IPS-20b (cell line): Measurements from ENCODE around the gene TRPV2.
"Not testable (repeated sequence)": the region's sequence is repeated elsewhere in the genome, so short reads cannot be mapped to it uniquely, and the experiment has no call there.

Experiments used
- H3K27ac ChIP-seq: one replicate; pipeline ENCODE4 v1.5.1; 2013; ENCODE audit warnings: low read length
- H3K27me3 ChIP-seq: 2 replicates; pipeline ENCODE4 v1.6.1; 2013; ENCODE audit warnings: mild to moderate bottlenecking, low read length, inconsistent platforms; ENCODE audit not compliant: insufficient read depth
- H3K36me3 ChIP-seq: 2 replicates; pipeline ENCODE4 v1.6.1; 2013; ENCODE audit warnings: low read depth, mild to moderate bottlenecking, inconsistent platforms, low read length, moderate library complexity; ENCODE audit not compliant: insufficient read depth
- H3K4me1 ChIP-seq: 2 replicates; pipeline ENCODE4 v1.6.1; 2013; ENCODE audit warnings: mild to moderate bottlenecking, control low read depth, inconsistent platforms, low read length, moderate library complexity; ENCODE audit not compliant: insufficient read depth
- H3K4me3 ChIP-seq: 2 replicates; pipeline ENCODE4 v1.5.1; 2013; ENCODE audit warnings: mild to moderate bottlenecking, low read length, inconsistent platforms
- H3K9ac ChIP-seq: 2 replicates; pipeline ENCODE4 v1.6.1; 2013; ENCODE audit warnings: low read depth, mild to moderate bottlenecking, inconsistent platforms, low read length, moderate library complexity
- H3K9me3 ChIP-seq: 2 replicates; pipeline ENCODE4 v1.6.1; 2013; ENCODE audit warnings: mild to moderate bottlenecking, low read depth, low read length, inconsistent platforms; ENCODE audit not compliant: insufficient read depth

The TRPV2 gene

GRCh38 chr17:16384557-16384956 is 30.8 kb upstream of the TRPV2 start:
- no peak overlapping the region for H3K9ac ChIP-seq
- H3K27ac ChIP-seq: no peak overlapping the region
- H3K27me3 ChIP-seq: no peaks in the 10 kb centered on the region
- peaks cover 26% of the 10 kb centered on the region for H3K36me3 ChIP-seq
- no peaks in the 10 kb centered on the region for H3K4me1 ChIP-seq
- no peaks in the 10 kb centered on the region for H3K9me3 ChIP-seq
- H3K4me3 ChIP-seq: no peak overlapping the region

GRCh38 chr17:16386126-16386507 is 29.3 kb upstream of the TRPV2 start:
- peak overlapping the region; percentile 1 for H3K27ac ChIP-seq
- not testable (repeated sequence) for H3K27me3 ChIP-seq, H3K4me1 ChIP-seq, H3K9me3 ChIP-seq
- H3K4me3 ChIP-seq: peak overlapping the region; percentile 61; the same call in 1 of the 2 replicates
- H3K9ac ChIP-seq: peak overlapping the region; percentile 64; the same call in 1 of the 2 replicates
- H3K36me3 ChIP-seq: peaks cover 26% of the 10 kb centered on the region

- Histone ChIP-seq H3K4me1 (no peaks in the 10 kb centered on the region), H3K27ac (no peak overlapping the region), H3K9me3 (no peaks in the 10 kb centered on the region), H3K4me3 (no peak overlapping the region), H3K9ac (no peak overlapping the region), H3K36me3 (no peaks in the 10 kb centered on the region), H3K27me3 (no peaks in the 10 kb centered on the region)
These were observed 23.9 kb upstream of the TRPV2 start for GRCh38 chr17:16391451-16391850.

DNA sequence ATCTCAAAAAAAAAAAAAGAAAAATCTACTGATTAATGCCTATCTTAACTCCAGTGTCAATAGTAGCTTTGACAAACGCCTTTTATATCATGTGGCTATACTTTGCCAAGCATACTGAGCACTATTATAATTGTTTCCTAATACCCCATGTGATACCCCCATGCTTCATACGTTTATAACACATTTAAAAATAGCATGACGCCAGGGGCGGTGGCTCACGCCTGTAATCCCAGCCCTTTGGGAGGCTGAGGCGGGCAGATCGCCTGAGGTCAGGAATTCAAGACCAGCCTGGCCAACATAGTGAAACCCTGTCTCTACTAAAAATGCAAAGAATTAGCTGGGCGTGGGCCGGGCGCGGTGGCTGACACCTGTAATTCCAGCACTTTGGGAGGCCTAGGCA is 22.9 kb upstream of the TRPV2 start:
- H3K36me3 ChIP-seq, H3K27ac ChIP-seq, H3K9ac ChIP-seq, H3K4me3 ChIP-seq, H3K9me3 ChIP-seq, H3K4me1 ChIP-seq, H3K27me3 ChIP-seq: not testable (repeated sequence)

DNA sequence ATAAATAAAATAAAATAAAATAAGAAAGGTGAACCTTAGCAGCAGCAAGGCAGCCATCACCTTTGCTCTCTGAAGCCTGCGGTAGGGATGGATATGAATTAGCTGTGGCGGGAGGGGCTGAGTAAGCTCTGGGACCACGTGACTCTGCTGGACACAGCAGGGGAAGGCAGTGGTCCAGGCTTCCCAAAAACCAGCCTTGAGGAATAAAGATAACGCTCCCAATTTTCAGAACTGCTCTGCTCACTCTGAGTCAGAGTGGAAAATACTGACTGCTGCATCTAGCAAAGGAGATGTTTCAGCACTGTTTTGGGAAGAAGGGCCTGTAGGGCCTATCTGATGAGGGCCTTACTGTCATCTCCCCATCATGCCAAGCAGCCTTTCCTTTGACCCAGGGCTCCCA is 19.5 kb upstream of the TRPV2 start:
- H3K9me3 ChIP-seq, H3K27me3 ChIP-seq, H3K27ac ChIP-seq, H3K4me3 ChIP-seq, H3K9ac ChIP-seq, H3K4me1 ChIP-seq, H3K36me3 ChIP-seq: not testable (repeated sequence)

DNA sequence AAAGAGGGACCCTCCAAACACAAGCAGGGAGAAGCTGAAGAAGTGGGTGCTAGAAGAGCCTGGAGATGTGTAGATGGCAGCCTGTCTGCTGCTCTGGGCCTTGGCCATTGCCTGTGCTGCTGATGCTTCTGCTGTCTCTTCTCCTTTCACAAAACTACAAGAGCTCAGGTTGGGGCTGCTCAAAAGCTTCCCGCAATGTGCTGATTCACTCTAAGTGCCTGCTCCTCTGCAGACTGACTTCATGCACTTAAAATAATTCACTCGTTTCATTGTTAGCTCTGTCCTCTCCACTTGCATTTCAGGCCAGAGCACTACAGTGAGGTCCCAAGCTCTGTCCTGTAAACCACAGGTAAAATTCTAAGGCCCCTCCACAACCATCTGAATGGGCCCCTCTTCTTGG is 18.7 kb upstream of the TRPV2 start:
- not testable (repeated sequence) for H3K4me3 ChIP-seq, H3K9me3 ChIP-seq, H3K9ac ChIP-seq, H3K27ac ChIP-seq, H3K27me3 ChIP-seq, H3K36me3 ChIP-seq, H3K4me1 ChIP-seq

- H3K4me3 ChIP-seq: no peak overlapping the region
- no peak overlapping the region for H3K9ac ChIP-seq
- H3K4me1 ChIP-seq: peaks cover 7% of the 10 kb centered on the region; the same call in 1 of the 2 replicates
These were observed 16.8 kb upstream of the TRPV2 start for GRCh38 chr17:16398270-16399267.

GRCh38 chr17:16403847-16404246 is 11.5 kb upstream of the TRPV2 start:
- H3K9ac ChIP-seq, H3K9me3 ChIP-seq, H3K36me3 ChIP-seq, H3K4me1 ChIP-seq, H3K27me3 ChIP-seq, H3K27ac ChIP-seq, H3K4me3 ChIP-seq: not testable (repeated sequence)

More at GRCh38 chr17:16398270-16399267, 16.8 kb upstream of the TRPV2 start:
- Histone ChIP-seq H3K9me3 (no peaks in the 10 kb centered on the region), H3K27me3 (no peaks in the 10 kb centered on the region), H3K27ac (no peak overlapping the region), H3K36me3 (no peaks in the 10 kb centered on the region)

- Histone ChIP-seq H3K4me1 (peaks cover 7% of the 10 kb centered on the region; the same call in 1 of the 2 replicates), H3K27me3 (no peaks in the 10 kb centered on the region), H3K4me3 (peak overlapping the region; percentile 84), H3K27ac (peak overlapping the region; percentile 54), H3K9me3 (no peaks in the 10 kb centered on the region), H3K9ac (peak overlapping the region; percentile 81; the same call in 1 of the 2 replicates), H3K36me3 (no peaks in the 10 kb centered on the region)
These were observed 8.4 kb upstream of the TRPV2 start for GRCh38 chr17:16406742-16407674.

DNA sequence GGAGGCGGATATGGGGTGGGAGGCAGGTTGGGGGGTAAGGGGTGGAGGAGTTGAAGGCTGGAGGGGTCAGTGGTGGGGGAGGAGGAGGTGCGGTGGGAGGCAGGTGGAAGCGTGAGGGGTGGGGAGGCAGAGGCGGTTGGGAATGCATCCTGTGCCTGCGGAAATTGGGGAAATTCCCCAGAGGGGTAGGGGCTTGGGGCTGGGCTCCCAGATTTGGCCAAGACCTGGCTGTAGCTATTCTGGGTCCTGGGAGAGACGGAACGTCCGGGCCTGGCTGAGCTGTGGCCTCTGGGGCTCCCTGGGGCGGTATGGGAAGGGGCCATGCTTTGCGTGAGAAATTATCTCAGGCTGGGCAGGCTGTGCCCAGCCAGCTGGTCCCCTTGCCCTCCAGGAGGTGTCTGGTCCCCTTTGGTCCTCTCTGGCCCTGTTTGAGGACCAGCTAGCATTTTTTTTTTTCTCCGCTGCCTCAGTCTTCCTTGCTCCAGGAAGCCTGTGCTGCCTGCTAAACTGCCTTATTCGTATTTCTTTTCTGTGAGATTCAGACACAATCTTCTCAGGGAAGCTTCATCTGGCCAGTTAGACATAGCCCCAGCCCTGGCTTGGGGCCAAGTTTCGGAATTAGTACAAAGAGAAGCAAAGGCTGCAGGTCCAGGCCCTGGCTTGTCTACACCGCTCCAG is 7.3 kb upstream of the TRPV2 start:
- H3K4me3 ChIP-seq: peak overlapping the region; percentile 54; the same call in 1 of the 2 replicates

DNA sequence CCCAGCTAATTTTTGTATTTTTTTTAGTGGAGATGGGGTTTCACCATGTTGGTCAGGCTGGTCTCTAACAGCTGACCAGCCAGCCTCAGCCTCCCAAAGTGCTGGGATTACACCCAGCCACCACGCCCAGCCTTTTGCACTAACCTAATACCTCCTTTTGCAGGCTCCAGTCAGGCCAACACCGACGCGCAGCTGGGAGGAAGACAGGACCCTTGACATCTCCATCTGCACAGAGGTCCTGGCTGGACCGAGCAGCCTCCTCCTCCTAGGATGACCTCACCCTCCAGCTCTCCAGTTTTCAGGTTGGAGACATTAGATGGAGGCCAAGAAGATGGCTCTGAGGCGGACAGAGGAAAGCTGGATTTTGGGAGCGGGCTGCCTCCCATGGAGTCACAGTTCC is 2.0 kb downstream of the TRPV2 start:
- H3K36me3 ChIP-seq: no peaks in the 10 kb centered on the region
- no peaks in the 10 kb centered on the region for H3K27me3 ChIP-seq
- H3K9me3 ChIP-seq: no peaks in the 10 kb centered on the region
- no peaks in the 10 kb centered on the region; the same call in 1 of the 2 replicates for H3K4me1 ChIP-seq
- H3K4me3 ChIP-seq: no peak overlapping the region
- no peak overlapping the region for H3K27ac ChIP-seq
- H3K9ac ChIP-seq: no peak overlapping the region

More for the DNA sequence above, 7.3 kb upstream of the TRPV2 start:
- Histone ChIP-seq H3K9ac (peak overlapping the region; percentile 54; the same call in 1 of the 2 replicates), H3K36me3 (no peaks in the 10 kb centered on the region), H3K27me3 (no peaks in the 10 kb centered on the region), H3K9me3 (no peaks in the 10 kb centered on the region), H3K27ac (peak overlapping the region; percentile 23), H3K4me1 (peaks cover 7% of the 10 kb centered on the region; the same call in 1 of the 2 replicates)
